GM10266 (cell line): ENCODE data around the gene APOH.

ENCODE experiments used
- DNase-seq: peaks from one replicate; pipeline ENCODE4 v3.0.0; 2012; ENCODE audit errors: extremely low spot score
- TF ChIP-seq, protein P1 (sequence below): IDR thresholded peaks from 2 replicates; pipeline ENCODE4 v1.5.1; 2012; ENCODE audit warnings: mild to moderate bottlenecking, low read depth; ENCODE audit not compliant: control insufficient read depth, insufficient read depth; ENCODE audit errors: missing control alignments

Gene APOH, protein sequence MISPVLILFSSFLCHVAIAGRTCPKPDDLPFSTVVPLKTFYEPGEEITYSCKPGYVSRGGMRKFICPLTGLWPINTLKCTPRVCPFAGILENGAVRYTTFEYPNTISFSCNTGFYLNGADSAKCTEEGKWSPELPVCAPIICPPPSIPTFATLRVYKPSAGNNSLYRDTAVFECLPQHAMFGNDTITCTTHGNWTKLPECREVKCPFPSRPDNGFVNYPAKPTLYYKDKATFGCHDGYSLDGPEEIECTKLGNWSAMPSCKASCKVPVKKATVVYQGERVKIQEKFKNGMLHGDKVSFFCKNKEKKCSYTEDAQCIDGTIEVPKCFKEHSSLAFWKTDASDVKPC

DNA sequence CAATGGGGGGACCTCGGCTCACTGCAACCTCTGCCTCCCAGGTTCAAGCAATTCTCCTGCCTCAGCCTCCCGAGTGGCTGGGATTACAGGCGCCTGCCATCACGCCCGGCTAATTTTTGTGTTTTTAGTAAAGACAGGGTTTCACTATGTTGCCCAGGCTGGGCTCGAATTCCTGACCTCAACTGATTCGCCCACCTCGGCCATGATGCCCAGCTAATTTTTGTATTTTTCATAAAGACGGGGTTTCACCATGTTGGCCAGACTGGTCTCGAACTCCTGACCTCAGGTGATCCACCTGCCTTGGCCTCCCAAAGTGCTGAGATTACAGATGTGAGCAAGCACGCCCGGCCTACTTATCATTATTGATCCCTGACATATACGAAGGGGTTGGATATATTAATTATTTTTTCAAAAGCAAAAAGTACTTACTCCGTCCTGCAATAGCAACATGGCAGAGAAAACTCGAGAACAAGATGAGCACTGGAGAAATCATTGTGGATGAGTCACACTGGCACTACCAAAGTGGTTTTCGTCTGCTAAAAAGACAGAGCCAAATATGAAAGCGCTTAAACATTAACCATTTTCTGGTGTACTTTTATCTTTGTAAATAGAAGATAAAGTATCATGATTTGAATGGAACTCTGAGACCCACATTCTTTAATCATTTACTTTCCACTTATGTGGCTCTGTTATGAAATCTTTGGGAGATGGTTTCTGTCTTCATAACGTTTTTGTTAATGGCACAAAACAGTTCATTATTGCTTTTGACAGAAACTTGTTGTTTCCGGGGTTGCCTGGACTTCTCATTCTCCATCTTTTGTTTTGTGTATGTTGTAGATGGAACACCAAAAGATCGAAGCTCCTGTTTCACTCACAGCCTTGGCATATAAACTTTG is at the start of gene APOH:
Gene APOH (minus strand): TSS at position 529 of the 896 bp plus-strand sequence. CDS start 36 bp downstream, at position 493.
- DNase-seq = no peak
- TF ChIP-seq, protein P1, sequence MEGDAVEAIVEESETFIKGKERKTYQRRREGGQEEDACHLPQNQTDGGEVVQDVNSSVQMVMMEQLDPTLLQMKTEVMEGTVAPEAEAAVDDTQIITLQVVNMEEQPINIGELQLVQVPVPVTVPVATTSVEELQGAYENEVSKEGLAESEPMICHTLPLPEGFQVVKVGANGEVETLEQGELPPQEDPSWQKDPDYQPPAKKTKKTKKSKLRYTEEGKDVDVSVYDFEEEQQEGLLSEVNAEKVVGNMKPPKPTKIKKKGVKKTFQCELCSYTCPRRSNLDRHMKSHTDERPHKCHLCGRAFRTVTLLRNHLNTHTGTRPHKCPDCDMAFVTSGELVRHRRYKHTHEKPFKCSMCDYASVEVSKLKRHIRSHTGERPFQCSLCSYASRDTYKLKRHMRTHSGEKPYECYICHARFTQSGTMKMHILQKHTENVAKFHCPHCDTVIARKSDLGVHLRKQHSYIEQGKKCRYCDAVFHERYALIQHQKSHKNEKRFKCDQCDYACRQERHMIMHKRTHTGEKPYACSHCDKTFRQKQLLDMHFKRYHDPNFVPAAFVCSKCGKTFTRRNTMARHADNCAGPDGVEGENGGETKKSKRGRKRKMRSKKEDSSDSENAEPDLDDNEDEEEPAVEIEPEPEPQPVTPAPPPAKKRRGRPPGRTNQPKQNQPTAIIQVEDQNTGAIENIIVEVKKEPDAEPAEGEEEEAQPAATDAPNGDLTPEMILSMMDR = no peak

DNA sequence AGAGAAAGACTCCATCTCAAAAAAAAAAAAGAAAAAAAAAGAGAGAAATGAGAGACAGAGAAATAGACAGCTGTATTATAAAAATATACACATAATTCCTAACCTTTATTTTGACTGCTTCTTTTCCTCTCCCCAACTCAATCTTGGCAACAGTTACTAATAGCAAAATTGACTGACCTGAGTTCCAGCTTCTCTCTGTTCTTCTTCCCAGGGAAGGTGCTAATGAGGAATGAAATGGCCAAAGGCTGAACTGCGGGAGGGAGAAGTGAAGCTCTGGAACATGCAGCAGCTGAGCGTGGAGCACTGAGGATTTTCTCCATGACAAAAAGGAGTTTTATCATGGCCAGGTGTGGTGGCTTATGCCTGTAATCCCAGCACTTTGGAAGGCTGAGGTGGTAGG is 48.0 kb upstream of the APOH start:
- no peak for DNase-seq
- TF ChIP-seq, protein P1 = no peak

DNA sequence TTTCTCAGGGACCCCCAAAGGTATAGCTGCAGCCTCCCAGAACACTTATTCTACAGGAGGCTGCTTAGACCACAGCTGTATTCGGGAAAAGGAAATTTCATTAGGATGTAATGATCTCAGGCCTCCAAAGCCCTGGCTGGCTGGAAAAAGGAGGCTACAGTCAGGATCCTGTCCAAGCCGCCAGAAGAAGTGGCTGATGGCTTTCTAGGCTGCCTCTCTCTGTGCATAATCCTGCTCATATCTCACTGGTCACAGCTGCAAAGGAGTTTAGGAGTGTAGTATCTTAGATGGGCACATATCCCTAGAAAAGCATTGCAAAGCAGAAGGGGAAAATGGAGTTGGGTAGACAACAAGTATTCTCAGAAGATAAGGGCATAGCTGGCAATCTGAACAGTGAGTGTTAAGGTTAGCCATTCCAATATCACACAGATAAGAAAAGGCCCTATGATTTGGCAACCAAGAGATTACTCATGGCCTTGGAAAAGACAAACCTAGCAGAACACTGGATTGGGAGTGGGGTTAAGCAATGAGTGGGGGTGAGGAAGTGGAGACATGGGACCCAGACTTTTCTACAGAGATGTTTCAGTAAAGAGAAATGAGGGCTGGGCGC is 47.2 kb upstream of the APOH start:
- TF ChIP-seq, protein P1 = no peak
- DNase-seq = no peak

DNA sequence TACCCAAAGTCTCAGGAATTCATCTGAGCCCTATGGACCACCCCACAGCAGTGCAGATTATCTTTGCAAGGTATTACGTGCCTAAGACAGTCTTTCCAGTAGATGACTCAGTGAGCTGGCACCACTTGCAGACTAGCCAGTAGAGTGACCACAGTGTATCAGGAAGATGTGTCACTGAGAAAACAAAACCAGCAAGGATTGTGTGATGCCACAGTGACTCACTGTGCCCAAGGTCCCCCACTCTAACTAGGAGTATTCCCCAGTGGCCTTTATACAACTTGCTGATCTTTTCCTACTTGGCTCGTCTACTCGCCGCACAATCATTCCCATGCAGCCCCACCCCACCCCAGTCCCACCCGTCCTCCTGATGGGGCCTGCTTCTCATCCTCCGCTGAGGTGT is 46.4 kb upstream of the APOH start:
- TF ChIP-seq, protein P1 = no peak
- DNase-seq = no peak

DNA sequence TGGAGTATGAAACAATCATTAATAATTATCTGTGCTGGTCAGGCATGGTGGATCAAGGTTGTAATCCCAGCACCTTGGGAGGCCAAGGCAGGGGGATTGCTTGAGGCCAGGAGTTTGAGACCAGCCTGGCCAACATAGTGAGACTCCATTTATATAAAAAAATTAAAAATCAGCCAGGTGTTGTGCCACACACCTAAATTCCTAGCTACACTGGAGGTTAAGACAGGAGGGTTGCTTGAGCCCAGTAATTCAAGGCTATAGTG is 44.3 kb upstream of the APOH start:
- TF ChIP-seq, protein P1 = no peak

DNA sequence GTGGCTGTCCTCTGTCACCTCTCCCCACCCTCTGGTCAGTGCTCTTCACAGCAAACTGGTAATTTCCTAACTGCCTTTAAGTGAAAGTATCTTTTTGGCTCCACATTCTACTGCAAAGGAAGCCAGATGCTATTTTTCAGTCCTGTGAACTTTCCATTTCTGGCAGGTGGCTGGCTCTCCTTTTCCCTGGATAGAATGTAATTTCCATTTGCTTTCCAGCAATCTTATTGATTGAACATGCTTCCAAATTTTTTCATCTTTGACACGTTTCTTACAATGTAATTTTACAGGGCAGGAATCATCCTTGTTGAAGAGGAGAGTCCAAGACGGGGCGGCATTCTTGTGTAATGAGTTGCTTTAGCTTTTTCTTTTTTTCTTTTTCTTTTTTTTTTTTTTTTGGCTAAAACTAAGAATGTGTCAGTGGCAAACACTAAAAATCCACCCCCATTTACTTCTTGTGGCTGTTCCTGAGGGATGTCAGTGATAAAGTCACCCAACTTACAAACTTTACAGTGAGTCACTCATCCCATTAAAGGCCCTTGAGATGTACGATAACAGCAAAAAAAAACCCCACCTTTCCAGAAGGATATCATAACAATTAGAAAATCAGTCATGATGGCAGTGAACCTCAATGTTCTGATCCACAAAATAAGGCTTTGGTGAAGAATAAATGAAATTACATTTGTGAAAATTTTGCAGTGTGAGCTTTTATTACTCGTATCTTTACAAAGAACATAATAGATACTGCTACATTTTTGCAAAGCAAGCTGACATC is 43.8 kb upstream of the APOH start:
- TF ChIP-seq, protein P1 = no peak
- DNase-seq = no peak

More for the DNA sequence above, 44.3 kb upstream of the APOH start:
- DNase-seq = no peak
